Activated naive CD4-positive, alpha-beta T cell treated with anti-CD3 and anti-CD28 coated beads for 36 hours (primary cell): ENCODE measurements around the gene RIPOR1. TPM values are rescaled to one million over a fixed set of nuclear protein-coding genes. Genes with fewer than 3 reads are reported as not detected.

Experiments used
- CTCF ChIA-PET: fragments of 350-600 bp; sonication (Branson Sonifier 250); formaldehyde crosslinking; loops from one replicate; lab custom pipeline; 2021; ENCODE audit warnings: antibody characterized with exemption; lab: Charles Lee
- DNase-seq: peaks from one replicate; pipeline ENCODE4 v3.0.0-alpha.2; 2020
- H3K27ac Mint-ChIP-seq: one replicate; pipeline ENCODE4 v1.8.0; 2021; ENCODE audit warnings: mild to moderate bottlenecking, mixed read lengths
- H3K27me3 Mint-ChIP-seq: one replicate; pipeline ENCODE4 v1.8.0; 2021; ENCODE audit warnings: low read depth, mixed read lengths
- H3K36me3 Mint-ChIP-seq: one replicate; pipeline ENCODE4 v1.8.0; 2021; ENCODE audit warnings: low read depth, mixed read lengths
- H3K4me1 Mint-ChIP-seq: one replicate; pipeline ENCODE4 v1.8.0; 2021; ENCODE audit warnings: low read depth, mixed read lengths
- H3K4me3 Mint-ChIP-seq: one replicate; pipeline ENCODE4 v1.8.0; 2021; ENCODE audit warnings: mild to moderate bottlenecking, moderate library complexity, mixed read lengths
- H3K9me3 Mint-ChIP-seq: one replicate; pipeline ENCODE4 v1.8.0; 2021; ENCODE audit warnings: mixed read lengths
- intact Hi-C: fragments of 100-400 bp; cut with micrococcal nuclease; formaldehyde crosslinking; loops from one replicate; pipeline ENCODE4 v1.15.1; 2023
- total RNA-seq, 2 experiments: library from RNA; stranded (reverse); gene quantifications; one replicate each; pipeline ENCODE4 v1.2.3, GENCODE V29; 2021

Gene RIPOR1
- total RNA-seq, 2 experiments from 2014 or later, result 34.2 to 41.9 TPM

- Mint-ChIP-seq H3K9me3 (no peaks in the 10 kb centered on the region), H3K4me3 (no peak overlapping the region), H3K36me3 (no peaks in the 10 kb centered on the region), H3K27me3 (no peaks in the 10 kb centered on the region), H3K27ac (no peak overlapping the region), H3K4me1 (peaks cover 15% of the 10 kb centered on the region)
- CTCF ChIA-PET, result interaction anchor here (0.6 to 9.8 kb wide), 8 partner anchors 15 to 149 kb away, joined by 3 to 195 read pairs (median 4); partner anchors contain the start of genes ATP6V0D1 and CARMIL2
- no peak for DNase-seq
- intact Hi-C loops, result no loop called here
Observed at GRCh38 chr16:67517661-67518423, 10.8 kb upstream of the RIPOR1 start.

GRCh38 chr16:67518676-67519075 lies 10.0 kb upstream of the RIPOR1 start:
- intact Hi-C loops, result no loop called here

GRCh38 chr16:67519242-67519641 lies 9.4 kb upstream of the RIPOR1 start:
- Mint-ChIP-seq H3K36me3 (no peaks in the 10 kb centered on the region), H3K27ac (no peak overlapping the region), H3K4me3 (no peak overlapping the region), H3K4me1 (peaks cover 14% of the 10 kb centered on the region), H3K27me3 (no peaks in the 10 kb centered on the region), H3K9me3 (no peaks in the 10 kb centered on the region)
- CTCF ChIA-PET, result interaction anchor here (0.6 to 5.4 kb wide), 6 partner anchors 13 to 178 kb away, joined by 3 to 131 read pairs (median 14); partner anchors contain the start of genes ACD, C16orf86, CARMIL2 and ENKD1
- intact Hi-C loops, result no loop called here
- DNase-seq, result no peak

More at GRCh38 chr16:67518676-67519075, 10.0 kb upstream of the RIPOR1 start:
- H3K9me3 Mint-ChIP-seq, result no peaks in the 10 kb centered on the region
- H3K4me1 Mint-ChIP-seq, result peaks cover 15% of the 10 kb centered on the region
- CTCF ChIA-PET, result interaction anchor here (0.9 to 5.4 kb wide), 4 partner anchors 29 to 148 kb away, joined by 4 to 131 read pairs (median 45); partner anchors contain the start of genes ACD, C16orf86, CARMIL2 and ENKD1
- no peaks in the 10 kb centered on the region for H3K36me3 Mint-ChIP-seq
- H3K4me3 Mint-ChIP-seq, result no peak overlapping the region
- no peaks in the 10 kb centered on the region for H3K27me3 Mint-ChIP-seq
- DNase-seq, result no peak
- no peak overlapping the region for H3K27ac Mint-ChIP-seq

GRCh38 chr16:67521095-67521804 lies 7.4 kb upstream of the RIPOR1 start:
- peak overlapping the region; percentile 96 for H3K27ac Mint-ChIP-seq
- peak overlapping the region; percentile 84 for H3K4me3 Mint-ChIP-seq
- H3K9me3 Mint-ChIP-seq, result no peaks in the 10 kb centered on the region
- CTCF ChIA-PET, result interaction anchor here (0.5 to 5.4 kb wide), 65 partner anchors 9 to 428 kb away, joined by 3 to 131 read pairs (median 4); partner anchors contain the start of genes ACD, ATP6V0D1, C16orf86 and CARMIL2
- DNase-seq, result peak; percentile 100
- intact Hi-C loops, result loop anchor here (1.0 to 5.0 kb wide), 12 partner anchors 16 to 519 kb away; partner anchors contain the start of genes ACD, ATP6V0D1, CARMIL2 and CENPT
- peaks cover 11% of the 10 kb centered on the region for H3K4me1 Mint-ChIP-seq
- no peaks in the 10 kb centered on the region for H3K36me3 Mint-ChIP-seq
- no peaks in the 10 kb centered on the region for H3K27me3 Mint-ChIP-seq

- peaks cover 5% of the 10 kb centered on the region for H3K27me3 Mint-ChIP-seq
- H3K9me3 Mint-ChIP-seq, result no peaks in the 10 kb centered on the region
- H3K4me3 Mint-ChIP-seq, result no peak overlapping the region
Observed at GRCh38 chr16:67525176-67525860, 3.3 kb upstream of the RIPOR1 start.

GRCh38 chr16:67526149-67526791 lies 2.4 kb upstream of the RIPOR1 start:
- Mint-ChIP-seq H3K27ac (no peak overlapping the region), H3K27me3 (peaks cover 13% of the 10 kb centered on the region), H3K9me3 (no peaks in the 10 kb centered on the region), H3K4me1 (peaks cover 15% of the 10 kb centered on the region), H3K4me3 (no peak overlapping the region), H3K36me3 (no peaks in the 10 kb centered on the region)
- CTCF ChIA-PET, result interaction anchor here (1.4 to 3.4 kb wide), 4 partner anchors 10 to 118 kb away, joined by 5 to 12 read pairs (median 8); partner anchors contain the start of gene CARMIL2
- DNase-seq, result no peak
- intact Hi-C loops, result no loop called here

More at GRCh38 chr16:67525176-67525860, 3.3 kb upstream of the RIPOR1 start:
- Mint-ChIP-seq H3K27ac (no peak overlapping the region), H3K4me1 (peaks cover 14% of the 10 kb centered on the region), H3K36me3 (no peaks in the 10 kb centered on the region)
- intact Hi-C loops, result no loop called here
- DNase-seq, result no peak
- CTCF ChIA-PET, result interaction anchor here (1.4 to 3.4 kb wide), 5 partner anchors 11 to 142 kb away, joined by 5 to 12 read pairs (median 7); partner anchors contain the start of gene CARMIL2

GRCh38 chr16:67528870-67529581 lies 397 bp downstream of the RIPOR1 start:
- CTCF ChIA-PET, result interaction anchor here (0.6 to 3.4 kb wide), 5 partner anchors 8 to 260 kb away, joined by 3 to 19 read pairs (median 7); no protein-coding TSS in a partner anchor

GRCh38 chr16:67529582-67530012 lies 968 bp downstream of the RIPOR1 start:
- H3K4me1 Mint-ChIP-seq, result peaks cover 14% of the 10 kb centered on the region
- no peak overlapping the region for H3K27ac Mint-ChIP-seq
- CTCF ChIA-PET, result interaction anchor here (0.6 to 3.4 kb wide), 5 partner anchors 8 to 259 kb away, joined by 3 to 19 read pairs (median 7); no protein-coding TSS in a partner anchor
- no peaks in the 10 kb centered on the region for H3K36me3 Mint-ChIP-seq
- peak overlapping the region; percentile 68 for H3K4me3 Mint-ChIP-seq
- H3K9me3 Mint-ChIP-seq, result no peaks in the 10 kb centered on the region
- intact Hi-C loops, result loop anchor here (1.0 kb wide), 1 partner anchor 9 kb away; no protein-coding TSS in a partner anchor
- DNase-seq, result no peak
- H3K27me3 Mint-ChIP-seq, result peaks cover 20% of the 10 kb centered on the region

More at GRCh38 chr16:67528870-67529581, 397 bp downstream of the RIPOR1 start:
- H3K9me3 Mint-ChIP-seq, result no peaks in the 10 kb centered on the region
- H3K27me3 Mint-ChIP-seq, result peaks cover 20% of the 10 kb centered on the region
- peak; percentile 40 for DNase-seq
- intact Hi-C loops, result no loop called here
- H3K27ac Mint-ChIP-seq, result no peak overlapping the region
- no peaks in the 10 kb centered on the region for H3K36me3 Mint-ChIP-seq
- H3K4me1 Mint-ChIP-seq, result peaks cover 14% of the 10 kb centered on the region
- H3K4me3 Mint-ChIP-seq, result peak overlapping the region; percentile 68

GRCh38 chr16:67530013-67530939 lies 1.6 kb downstream of the RIPOR1 start:
- intact Hi-C loops, result loop anchor here (1.0 kb wide), 1 partner anchor 8 kb away; no protein-coding TSS in a partner anchor
- Mint-ChIP-seq H3K27ac (no peak overlapping the region), H3K36me3 (no peaks in the 10 kb centered on the region), H3K4me1 (peaks cover 14% of the 10 kb centered on the region), H3K4me3 (peak overlapping the region; percentile 68), H3K27me3 (peaks cover 20% of the 10 kb centered on the region), H3K9me3 (no peaks in the 10 kb centered on the region)
- DNase-seq, result peak; percentile 54
- CTCF ChIA-PET, result interaction anchor here (0.6 to 3.4 kb wide), 4 partner anchors 9 to 259 kb away, joined by 4 to 19 read pairs (median 10); no protein-coding TSS in a partner anchor

- intact Hi-C loops, result no loop called here
- Mint-ChIP-seq H3K4me1 (peaks cover 14% of the 10 kb centered on the region), H3K27me3 (peaks cover 20% of the 10 kb centered on the region), H3K27ac (no peak overlapping the region), H3K9me3 (no peaks in the 10 kb centered on the region), H3K4me3 (no peak overlapping the region), H3K36me3 (no peaks in the 10 kb centered on the region)
- CTCF ChIA-PET, result interaction anchor here (2.4 to 3.4 kb wide), 4 partner anchors 10 to 113 kb away, joined by 6 to 19 read pairs (median 14); partner anchors contain the start of gene CARMIL2
- no peak for DNase-seq
Observed at GRCh38 chr16:67531247-67531646, 2.6 kb downstream of the RIPOR1 start.
